ENCODE measurements around the gene GEMIN4.
"Not testable (repeated sequence)": the region's sequence is repeated elsewhere in the genome, so short reads cannot be mapped to it uniquely, and the experiment has no call there.

GEMIN4 gene

DNA sequence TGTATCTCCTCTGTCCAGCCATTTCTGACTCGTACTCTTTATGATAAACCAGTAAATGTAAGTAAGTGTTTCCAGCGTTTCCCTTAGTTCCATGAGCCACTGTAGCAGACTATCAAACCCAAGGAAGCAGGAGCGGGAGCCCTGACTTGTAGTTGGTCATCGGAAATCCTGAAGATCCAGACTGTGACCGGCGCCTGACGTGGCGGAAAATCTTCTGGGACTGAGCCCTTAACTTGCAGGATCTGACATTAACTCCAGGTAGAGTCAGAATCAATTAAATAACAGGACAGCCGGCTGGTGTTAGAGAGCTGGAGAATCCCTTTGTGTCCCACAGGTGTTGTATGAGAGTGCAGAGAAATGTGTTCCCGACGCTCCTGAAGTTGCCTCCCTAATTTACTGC lies 26.0 kb upstream of the GEMIN4 start:
- DNase-seq, result no peak

DNA sequence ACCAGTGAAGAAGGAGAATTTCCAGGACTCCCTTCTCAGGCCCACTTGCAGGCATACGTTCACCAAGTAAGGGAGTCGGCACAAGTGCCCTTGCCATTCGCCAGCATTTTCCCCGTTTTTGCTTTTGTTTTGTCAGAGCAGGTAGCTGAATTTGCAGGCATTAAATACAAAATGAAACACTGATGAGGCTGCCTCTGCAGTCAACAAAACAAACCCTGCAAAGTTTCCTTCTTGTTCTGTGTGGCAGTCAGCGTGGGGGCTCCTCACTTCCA lies 22.2 kb upstream of the GEMIN4 start:
- no peak for DNase-seq

DNA sequence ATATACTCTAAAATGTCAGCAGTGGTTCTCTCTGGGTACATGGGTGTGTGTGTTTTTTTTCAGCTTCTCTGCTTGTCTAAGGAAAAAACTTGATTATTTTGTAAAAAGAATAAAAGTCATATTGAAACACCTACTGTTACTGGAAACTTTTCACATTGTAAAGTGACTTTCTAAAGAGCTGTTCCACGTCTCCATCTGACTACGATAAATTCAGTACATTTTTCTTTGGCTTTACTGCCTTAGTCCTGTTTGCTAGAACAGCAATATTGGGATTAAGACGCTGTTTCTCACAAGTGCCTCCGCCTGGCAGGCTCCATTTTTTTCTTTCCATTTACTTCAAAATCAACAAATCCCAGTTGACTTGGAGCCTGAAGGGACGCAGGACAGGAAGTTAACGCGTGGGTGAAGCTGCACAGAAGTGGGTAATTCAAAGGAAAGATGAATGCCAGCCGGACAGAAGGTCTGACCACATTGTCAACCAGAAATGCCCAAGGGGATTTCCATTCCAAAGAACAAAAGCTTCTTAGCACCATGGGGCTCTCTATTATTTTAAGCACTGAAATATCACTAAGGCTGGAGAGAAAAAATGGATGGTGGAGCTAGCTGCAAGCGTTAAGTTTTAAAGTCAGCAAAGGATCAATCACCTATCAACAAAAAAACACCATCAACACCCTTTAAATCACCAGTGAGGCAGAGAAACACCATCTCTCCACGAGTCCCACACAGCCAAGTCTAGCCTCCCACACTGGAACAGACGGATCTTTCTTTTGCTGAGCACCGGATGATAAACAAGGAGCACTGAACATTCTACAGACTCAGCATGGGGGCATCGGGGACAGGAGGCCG lies 21.6 kb upstream of the GEMIN4 start:
- no peak for DNase-seq

DNA sequence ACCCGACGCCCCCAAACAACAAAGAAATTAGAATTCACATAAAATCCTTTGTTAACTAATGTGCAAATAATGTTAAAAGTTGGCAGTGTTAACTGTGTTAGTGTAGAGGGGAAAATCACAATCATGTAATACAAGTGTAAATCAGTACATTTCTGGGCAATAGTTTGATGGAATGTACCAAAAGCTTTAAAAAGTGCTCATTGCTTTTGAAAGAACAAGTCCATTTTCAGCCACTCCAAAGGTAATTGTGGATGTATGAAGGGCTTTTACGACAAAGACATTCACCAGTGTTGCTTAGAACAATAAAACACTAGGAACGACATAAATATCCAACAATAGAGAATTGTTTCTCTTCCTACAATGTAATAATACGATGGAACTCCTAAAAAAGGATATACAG lies 21.0 kb upstream of the GEMIN4 start:
- DNase-seq, result no peak

DNA sequence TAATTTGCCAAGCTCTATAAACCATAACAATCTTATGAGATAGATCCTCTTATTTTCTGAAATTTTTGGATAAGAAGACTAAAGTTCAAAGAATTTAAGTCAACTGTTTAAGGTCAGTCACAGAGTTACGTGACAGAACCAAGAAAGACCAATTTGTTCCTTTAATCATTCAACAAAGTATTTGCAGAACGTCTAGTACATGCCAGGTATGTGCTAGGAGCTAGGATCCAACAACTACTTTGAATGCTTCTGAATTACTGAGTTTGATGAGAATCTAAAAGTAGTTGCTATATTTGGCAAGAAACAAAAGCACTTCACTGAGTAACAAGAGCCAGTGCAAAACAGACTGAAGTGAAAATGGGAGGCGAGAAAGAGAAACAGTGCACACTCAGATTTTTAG lies 15.0 kb upstream of the GEMIN4 start:
- DNase-seq, result no peak

DNA sequence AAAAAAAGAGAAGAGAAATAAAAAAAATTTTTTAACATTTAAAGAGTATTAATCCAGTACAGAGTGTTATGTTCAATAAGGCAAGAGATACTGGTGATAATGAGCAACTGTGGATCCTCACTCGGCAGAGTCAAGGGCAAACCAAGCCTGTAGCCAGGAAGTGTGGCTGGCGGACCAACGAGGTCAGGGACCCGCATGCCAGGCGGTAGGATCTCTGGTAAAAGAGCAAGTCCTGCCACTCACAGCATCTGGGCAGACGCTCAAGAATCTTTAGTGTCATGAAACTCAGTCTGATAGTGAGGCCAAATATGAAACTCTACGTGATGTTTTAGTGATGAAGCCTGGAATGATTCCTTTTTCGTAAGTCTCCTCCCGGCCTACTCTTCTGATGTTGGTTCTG lies 8.3 kb upstream of the GEMIN4 start:
- no peak for DNase-seq

DNA sequence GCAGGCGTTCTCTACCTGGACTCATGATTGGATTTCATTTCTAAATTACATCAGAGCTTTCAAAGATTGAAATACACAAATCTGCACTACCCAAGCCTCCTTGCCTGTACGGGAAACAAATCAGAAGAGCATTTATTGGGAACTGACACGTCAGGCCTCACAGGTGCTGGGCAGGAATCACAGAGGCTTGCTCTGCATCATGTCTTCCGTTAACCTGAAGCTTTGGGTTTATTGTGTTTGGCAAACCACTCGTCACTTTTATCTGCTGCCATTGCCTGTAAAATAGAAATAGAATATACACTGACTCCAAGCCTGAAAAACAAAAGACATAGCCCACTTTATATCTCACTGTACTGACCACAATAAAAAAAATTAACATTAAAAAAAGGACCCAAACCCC lies 7.9 kb upstream of the GEMIN4 start:
- DNase-seq, result no peak

DNA sequence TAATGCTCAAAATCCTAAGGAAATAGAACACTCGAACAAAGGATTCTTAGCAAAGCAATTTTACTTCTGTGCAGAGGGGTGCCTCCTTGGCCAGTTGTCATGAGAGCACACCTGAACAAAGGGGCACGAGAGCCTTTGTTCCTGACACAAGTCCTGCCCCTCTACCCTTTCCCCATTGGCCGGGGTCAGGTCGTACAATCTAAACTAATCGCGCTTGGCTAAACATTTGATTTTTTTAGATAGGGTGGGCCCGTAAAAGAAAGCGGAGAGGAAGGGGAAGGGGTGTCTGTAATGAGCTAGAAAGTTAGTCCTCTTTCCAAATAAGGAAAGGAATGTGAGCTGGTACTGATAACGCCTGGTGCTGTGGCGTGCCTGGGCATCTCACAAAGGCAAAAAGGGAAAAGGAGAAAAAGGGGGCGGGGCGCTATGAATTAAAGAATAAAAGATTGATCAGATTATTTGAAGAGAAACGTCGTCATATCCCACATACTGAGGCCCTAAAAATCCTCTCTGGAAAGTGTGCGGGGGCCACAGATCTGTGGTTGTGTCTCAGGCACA lies 4.0 kb upstream of the GEMIN4 start:
- not testable (repeated sequence) for DNase-seq

DNA sequence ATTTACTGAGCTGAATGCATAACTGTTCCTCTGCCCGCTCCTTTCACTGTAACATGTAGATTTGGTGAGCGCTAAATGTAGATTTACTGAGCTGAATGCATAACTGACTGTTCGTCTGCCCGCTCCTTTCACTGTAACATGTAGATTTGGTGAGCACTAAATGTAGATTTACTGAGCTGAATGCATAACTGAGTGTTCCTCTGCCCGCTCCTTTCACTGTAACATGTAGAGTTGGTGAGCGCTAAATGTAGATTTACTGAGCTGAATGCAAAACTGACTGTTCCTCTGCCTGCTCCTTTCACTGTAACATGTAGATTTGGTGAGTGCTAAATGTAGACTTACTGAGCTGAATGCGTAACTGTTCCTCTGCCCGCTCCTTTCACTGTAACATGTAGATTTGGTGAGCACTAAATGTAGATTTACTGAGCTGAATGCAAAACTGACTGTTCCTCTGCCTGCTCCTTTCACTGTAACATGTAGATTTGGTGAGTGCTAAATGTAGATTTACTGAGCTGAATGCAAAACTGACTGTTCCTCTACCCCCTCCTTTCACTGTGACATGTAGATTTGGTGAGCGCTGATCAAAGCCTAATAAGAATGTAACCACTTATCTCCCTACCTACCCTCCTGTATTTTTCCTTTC lies 3.4 kb upstream of the GEMIN4 start:
- not testable (repeated sequence) for DNase-seq

DNA sequence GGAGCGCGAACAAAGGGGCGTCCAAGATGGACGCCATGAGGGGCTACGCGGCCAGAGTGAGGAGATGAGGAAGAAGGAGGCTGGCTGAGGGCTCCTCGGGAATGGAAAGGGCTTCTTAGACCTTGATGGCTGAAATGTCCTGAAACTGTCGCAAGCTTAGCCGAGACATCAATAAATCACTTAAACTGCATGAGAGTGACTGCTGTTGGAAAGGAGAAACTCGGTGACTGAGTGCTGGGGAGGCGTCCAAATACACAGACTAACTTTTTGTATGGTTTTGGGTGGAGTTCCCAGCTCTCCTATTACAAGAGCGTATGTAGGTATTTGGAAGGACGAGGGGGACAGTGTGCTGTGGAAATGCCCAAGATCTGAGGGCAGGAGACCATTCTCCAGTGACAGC lies 1.4 kb upstream of the GEMIN4 start:
- no peak for DNase-seq

DNA sequence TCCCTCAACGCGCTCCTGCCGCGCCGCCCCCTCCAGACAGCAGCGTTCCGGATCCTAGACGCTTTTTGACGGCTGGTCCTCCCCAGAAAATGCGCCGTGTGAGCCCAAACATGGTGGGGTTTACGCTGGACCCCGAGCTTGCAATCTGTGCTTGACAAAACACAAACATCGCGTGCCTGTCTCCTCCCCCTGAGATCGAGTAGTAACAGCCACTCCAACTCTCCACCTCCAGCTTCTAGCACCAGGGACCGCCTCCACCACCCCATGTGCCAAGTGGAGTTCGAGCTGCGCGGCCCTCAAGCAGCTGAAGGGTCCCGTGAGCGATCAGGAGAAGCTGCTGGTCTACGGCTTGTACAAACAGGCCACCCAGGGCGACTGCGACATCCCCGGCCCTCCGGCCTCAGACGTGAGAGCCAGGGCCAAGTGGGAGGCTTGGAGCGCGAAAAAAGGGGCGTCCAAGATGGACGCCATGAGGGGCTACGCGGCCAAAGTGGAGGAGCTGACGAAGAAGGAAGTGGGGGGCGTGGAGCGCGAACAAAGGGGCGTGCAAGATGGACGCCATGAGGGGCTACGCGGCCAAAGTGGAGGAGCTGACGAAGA lies 656 bp upstream of the GEMIN4 start:
- DNase-seq, result peak in 2 of 5 experiments; percentile 15 to 66

DNA sequence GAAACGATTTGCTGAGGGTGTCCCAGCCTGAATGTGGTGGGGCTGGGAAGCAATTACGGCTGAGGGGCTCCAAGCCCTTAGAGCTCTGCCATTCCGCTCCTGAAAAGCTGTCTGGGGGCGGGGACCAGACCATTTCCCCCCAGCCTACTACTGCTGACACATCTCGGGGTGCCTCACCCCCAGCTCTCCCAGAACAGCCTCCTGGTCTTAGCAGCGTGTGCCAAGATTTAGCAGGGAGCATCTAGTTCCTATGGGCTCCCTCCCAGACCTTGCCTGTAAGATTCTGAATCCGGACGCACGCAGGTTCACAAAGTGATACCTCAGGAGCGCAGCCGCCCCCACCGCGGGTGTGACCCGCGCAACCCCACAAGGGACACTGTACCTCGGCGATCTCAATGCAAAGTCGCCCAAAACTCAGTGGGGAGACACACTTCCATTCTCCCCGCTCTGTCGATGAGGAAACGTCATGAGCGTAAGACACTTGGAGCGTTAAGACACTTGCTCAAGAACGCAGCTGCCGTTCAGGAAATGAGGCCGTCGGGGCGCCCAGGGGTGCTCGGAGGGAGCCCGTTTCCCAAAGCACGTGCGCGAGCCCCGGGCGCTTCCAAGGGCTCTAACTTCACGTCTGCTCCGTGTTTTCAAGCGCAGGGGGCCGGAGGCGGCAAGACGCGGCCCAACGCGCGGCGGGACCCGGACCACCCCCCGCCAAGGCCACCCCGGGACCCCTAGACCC lies 629 bp downstream of the GEMIN4 start:
- peak in 3 of 5 experiments; percentile 32 to 78 (median 45) for DNase-seq

DNA sequence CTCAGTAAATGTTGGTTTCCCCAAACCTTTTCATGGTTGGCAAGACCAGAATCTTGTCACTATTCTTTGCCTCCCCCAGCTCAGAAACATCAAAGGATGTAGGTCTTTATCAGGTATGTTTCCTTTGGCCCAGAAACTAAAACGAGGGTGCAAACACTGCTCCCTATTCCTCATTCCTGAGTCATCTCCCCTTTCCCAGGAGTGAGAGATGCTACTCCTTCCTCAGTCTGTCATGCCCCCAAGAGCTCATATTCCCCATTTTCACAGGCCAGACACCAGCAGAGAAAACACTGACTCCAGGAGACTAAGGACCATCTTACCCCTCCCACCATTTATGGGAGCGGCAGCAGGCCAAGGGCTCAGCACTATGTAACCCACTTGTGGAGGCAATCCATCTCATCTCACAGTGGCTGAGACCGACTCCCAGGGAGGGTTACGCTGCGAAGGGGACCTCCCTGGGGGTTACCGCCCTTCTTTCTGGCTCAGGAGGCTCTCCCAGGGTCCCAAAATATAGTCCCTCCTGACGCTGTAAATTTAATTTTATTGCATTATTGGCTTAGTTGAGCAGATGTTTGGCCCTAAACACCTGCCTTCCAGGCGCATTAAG lies 1.5 kb downstream of the GEMIN4 start:
- DNase-seq, result no peak

DNA sequence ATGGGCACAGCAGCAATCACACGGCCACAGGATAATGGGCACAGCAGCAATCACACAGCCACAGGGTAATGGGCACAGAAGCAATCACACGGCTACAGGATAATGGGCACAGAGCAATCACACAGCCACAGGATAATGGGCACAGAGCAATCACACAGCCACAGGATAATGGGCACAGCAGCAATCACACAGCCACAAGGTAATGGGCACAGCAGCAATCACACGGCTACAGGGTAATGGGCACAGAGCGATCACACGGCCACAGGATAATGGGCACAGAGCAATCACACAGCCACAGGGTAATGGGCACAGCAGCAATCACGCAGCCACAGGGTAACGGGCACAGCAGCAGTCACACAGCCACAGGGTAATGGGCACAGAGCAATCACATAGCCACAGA lies 2.7 kb downstream of the GEMIN4 start:
- DNase-seq, result not testable (repeated sequence)

DNA sequence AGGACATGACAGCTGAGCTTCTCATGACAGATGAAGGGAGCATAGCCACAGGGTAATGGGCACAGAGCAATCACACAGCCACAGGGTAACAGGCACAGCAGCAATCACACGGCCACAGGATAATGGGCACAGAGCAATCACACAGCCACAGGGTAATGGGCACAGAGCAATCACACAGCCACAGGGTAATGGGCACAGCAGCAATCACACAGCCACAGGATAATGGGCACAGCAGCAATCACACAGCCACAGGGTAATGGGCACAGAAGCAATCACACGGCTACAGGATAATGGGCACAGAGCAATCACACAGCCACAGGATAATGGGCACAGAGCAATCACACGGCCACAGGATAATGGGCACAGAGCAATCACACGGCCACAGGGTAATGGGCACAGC lies 3.5 kb downstream of the GEMIN4 start:
- not testable (repeated sequence) for DNase-seq

DNA sequence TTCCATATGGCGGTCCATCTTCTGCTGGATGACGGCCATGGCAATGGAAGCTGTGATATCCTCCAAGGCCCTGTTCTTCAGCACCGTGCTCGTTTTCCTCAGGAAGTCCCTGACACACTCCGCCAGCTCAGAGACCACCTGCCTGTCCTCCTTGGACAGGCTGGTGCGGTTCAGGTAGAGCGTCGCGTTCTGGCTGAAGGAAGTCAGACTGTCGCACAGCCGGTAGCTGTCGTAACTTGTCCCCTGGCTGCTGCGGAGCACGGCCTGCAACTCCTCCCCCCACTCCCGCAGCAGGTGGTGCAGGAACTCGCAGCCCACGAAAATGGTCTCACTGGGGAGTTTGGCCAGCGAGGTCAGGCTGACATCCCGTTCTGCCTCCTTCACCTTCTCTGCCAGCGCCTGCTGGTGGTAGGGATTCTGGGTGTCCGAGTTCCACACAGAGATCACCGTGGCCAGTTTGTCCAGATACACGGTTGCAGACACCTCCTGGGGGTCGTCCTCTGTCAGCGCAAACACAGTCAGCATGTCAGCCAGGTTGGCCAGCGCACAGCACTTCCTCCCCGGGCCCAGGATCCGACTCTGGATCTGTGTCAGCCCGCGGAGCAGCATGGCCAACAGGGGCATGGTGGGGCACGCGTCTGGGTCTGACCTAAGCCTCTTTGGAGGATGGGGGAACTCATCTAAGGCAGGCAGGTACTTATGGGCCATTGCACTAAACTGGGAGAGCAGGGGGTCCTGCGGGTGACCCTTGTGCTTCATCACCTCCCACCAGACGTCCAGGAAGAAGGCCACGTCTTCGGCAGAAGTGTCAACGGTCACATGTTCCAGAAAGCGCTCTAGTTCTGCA lies 5.1 kb downstream of the GEMIN4 start:
- no peak for DNase-seq

DNA sequence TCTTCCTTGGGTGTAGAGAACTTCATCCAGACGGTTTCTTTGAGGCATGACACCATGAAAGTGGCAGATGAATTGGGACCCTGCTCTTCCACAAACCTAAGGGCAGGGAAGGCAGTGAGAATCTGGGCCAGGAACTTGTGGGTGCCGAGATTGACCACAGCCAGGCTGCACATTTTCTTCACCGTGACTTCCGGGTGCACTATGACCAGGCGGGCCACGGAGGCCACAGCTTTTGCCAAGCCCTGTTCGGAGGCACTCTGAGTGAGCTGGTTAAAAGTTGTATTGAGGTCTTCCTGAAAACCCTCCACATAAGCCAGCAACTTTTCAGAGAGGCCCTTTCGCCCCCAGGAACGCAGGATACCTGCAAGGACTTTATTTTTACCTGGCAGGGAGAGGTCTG lies 5.9 kb downstream of the GEMIN4 start:
- DNase-seq, result no peak

DNA sequence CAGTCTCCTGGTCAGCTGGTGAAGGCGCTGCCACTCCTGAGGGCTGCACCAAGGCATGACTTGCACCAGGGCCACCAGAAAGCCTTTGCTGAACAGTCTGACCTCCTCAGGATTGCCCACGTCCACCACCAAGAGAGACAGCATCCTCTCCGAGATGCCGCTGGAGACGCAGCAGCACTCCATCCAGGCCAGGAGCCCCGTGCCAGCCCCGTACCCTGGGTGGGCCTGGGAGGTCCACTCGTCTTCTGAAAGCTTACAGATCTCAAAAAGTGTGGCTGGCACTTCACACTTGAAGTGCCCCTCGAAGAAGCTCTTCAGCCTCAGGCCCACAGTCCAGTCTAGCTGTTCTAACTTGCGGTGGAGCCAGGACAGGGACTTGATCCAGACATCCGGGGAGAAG lies 6.7 kb downstream of the GEMIN4 start:
- DNase-seq, result no peak

DNA sequence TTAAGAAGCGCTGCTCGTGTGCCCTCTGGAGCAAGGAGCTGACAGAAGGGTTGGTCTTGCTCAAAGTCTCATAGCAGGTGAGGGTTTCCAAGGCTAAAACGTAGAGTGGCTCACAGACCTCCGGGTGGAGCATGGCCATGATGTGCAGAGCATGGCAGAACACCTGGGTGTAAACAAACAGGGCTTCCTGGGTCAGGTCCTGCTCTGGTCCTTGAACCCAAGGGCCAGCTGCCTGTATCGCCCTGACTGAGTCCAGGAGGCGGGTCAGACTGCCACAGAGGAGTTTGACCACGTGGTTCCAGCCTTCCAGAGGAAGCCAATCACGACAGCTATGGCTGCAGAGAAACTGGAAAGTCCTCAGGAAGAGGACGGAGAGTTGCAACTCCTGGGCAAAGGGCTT lies 7.1 kb downstream of the GEMIN4 start:
- DNase-seq, result no peak

DNA sequence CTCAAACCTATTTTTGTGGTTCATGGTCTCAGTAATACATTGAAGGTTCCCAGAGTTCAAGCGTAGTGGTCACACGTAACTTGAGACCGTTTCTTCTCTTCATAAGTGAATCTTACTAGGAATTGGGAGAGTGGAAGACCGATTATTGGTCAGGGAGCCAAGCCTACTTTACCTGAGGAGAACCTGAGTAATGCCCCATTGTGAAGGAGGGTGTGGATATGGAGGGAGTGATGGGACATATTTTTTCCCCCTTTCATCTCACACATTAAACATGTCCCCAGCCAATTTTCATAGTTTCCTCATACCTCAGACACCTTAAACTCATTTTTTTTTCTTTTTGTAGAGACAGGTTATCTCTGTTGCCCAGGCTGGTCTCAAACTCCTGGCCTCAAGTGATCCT lies 8.9 kb downstream of the GEMIN4 start:
- DNase-seq, result no peak

DNA sequence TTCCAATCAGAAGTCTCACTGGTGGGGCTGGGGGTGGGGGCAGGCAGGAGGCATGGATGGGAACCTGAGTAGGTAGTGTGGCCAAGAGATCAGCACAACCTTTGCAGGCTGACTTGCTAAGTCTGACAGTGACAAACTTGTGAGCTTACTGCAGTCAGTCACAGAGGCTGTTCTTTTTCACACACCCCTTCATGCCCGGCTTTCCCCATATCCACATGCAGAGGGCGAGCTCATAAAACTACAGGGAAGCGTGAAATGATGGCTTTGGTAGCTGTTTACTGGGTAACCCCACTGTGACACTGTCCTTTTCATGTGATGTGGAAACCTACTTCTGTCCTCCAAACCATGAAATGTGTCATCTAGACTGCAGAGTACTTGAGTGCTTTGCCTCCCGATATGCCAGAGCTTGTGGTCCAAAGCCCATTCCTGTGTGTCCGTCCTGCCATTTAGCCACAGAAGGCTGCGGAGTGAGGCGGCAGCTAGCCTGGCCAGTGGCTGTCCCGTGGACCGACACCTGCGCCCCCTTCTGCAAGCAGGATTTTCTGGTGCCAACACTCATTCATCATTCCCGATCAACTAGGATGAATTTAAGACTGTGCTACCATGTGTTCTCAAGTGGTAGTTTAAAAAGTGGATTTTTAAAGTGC lies 9.8 kb downstream of the GEMIN4 start:
- no peak for DNase-seq

Measured in T-helper 2 cell (primary cell).